Caco-2 (cell line): ENCODE results near the gene KLHL26. TPM values are rescaled to one million over a fixed set of nuclear protein-coding genes. Genes with fewer than 3 reads are reported as not detected.
A peak's percentile ranks its signal among the peaks of the same experiment; 100 is the strongest.

ENCODE experiments used
- BruUV-seq: library from RNA; stranded (reverse); fragments of 400-500 nt; replicated peaks from 2 replicates; lab custom pipeline; 2021; lab: Mats Ljungman, UMichigan
- CTCF ChIA-PET: fragments of 300-600 bp; sonication (Branson Sonifier 250); formaldehyde crosslinking; loops from one replicate; lab custom pipeline; 2022; ENCODE audit warnings: antibody characterized with exemption; lab: Charles Lee
- POLR2A ChIA-PET: fragments of 300-600 bp; sonication (Branson Sonifier 250); formaldehyde crosslinking; loops from one replicate; lab custom pipeline; 2022; ENCODE audit warnings: antibody characterized with exemption; lab: Charles Lee
- DNase-seq, 2 experiments: peaks; one replicate each; pipeline versions ENCODE4 v3.0.0 to v3.0.0-alpha.2; 2020 to 2022
- H3K27me3 ChIP-seq: replicated peaks from 2 replicates; pipeline ENCODE4 v1.6.0; 2011; ENCODE audit warnings: low read length; ENCODE audit not compliant: control insufficient read depth, insufficient read depth
- H3K36me3 ChIP-seq: 2 replicates; pipeline ENCODE4 v1.5.1; 2011; ENCODE audit warnings: low read length; ENCODE audit not compliant: control insufficient read depth, insufficient read depth
- H3K4me1 ChIP-seq: fragments of 250-450 bp; sonication (Bioruptor Pico); 2 replicates; pipeline ENCODE4 v1.5.1; 2020; ENCODE audit warnings: mild to moderate bottlenecking
- H3K4me3 ChIP-seq: 2 replicates; pipeline ENCODE4 v1.5.1; 2011; ENCODE audit warnings: low read depth, mild to moderate bottlenecking, control low read depth, low read length
- H3K9me3 ChIP-seq: fragments of 250-450 bp; sonication (Bioruptor Pico); 2 replicates; pipeline ENCODE4 v1.5.1; 2020; ENCODE audit warnings: mild to moderate bottlenecking, moderate library complexity
- H3K27ac Mint-ChIP-seq: one replicate; pipeline ENCODE4 v1.8.0; 2022; ENCODE audit warnings: mixed read lengths; ENCODE audit not compliant: unreplicated experiment
- H3K27me3 Mint-ChIP-seq: one replicate; pipeline ENCODE4 v1.8.0; 2022; ENCODE audit warnings: mixed read lengths; ENCODE audit not compliant: insufficient read depth, unreplicated experiment
- H3K36me3 Mint-ChIP-seq: one replicate; pipeline ENCODE4 v1.8.0; 2022; ENCODE audit warnings: mild to moderate bottlenecking, mixed read lengths; ENCODE audit not compliant: insufficient read depth, unreplicated experiment
- H3K4me1 Mint-ChIP-seq: one replicate; pipeline ENCODE4 v1.8.0; 2022; ENCODE audit warnings: low read depth, mixed read lengths; ENCODE audit not compliant: unreplicated experiment
- H3K4me3 Mint-ChIP-seq: one replicate; pipeline ENCODE4 v1.8.0; 2022; ENCODE audit warnings: mild to moderate bottlenecking, moderate library complexity, mixed read lengths; ENCODE audit not compliant: unreplicated experiment
- H3K9me3 Mint-ChIP-seq: one replicate; pipeline ENCODE4 v1.8.0; 2022; ENCODE audit warnings: mixed read lengths; ENCODE audit not compliant: unreplicated experiment
- intact Hi-C: fragments of 100-400 bp; cut with micrococcal nuclease; formaldehyde crosslinking; loops from one replicate; pipeline ENCODE4 v1.10.0; 2022; ENCODE audit not compliant: unreplicated experiment
- total RNA-seq: library from RNA; stranded (reverse); gene quantifications from 2 replicates; pipeline ENCODE4 v1.2.3, GENCODE V29; 2022
- TF ChIP-seq, protein P1 (sequence below), 2 experiments: fragments of 200-600 bp in 1 of 2; IDR thresholded peaks; 1 replicate in 1 of 2; 2 replicates in 1 of 2; pipeline versions ENCODE4 v1.5.1 to v1.8.0; 2011 to 2022; ENCODE audit warnings: antibody characterized with exemption in 1 of 2, control low read depth in 1 of 2, inconsistent platforms in 1 of 2, low read depth in 1 of 2, low read length in 1 of 2, mild to moderate bottlenecking in 1 of 2, moderate library complexity in 1 of 2; ENCODE audit not compliant: insufficient read depth in 1 of 2, severe bottlenecking in 1 of 2, unreplicated experiment in 1 of 2

Gene KLHL26
- total RNA-seq, 1 experiment from 2014 or later: 9.8 TPM

DNA sequence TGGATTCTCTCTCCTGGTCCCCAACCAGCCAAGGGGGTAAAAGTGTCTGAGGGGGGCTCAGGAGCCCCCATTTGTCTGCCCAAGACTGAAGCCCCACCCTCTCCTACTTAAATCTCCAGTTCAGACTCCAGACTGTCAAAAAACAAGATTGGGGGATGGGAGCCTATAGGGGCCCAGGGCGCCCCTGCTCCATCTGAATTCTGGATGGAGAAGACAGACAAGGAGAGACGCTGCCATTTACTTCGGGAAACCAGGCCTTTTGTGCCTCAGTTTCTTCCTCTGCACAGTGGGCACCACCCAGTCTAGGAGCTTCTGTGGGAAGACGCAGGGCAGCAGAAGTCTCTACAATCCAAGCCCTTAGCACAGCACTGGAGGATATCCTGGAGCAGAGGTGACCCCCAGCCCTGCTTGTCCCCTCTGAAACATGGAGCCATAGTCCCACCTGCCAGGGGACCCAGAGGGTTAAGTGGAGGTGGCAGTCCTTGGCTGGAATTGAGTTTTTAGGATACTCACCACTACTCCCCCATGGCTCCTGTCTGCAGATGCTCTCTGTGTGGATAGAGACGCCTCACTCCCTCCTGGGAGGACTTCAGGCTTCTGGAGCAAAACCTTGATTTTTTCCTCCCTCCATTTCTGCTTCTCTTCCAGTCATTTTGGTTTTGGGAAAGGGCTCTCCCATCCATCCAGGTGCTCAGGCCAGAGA is 28.6 kb upstream of the KLHL26 start:
- Mint-ChIP-seq H3K36me3 (no peaks in the 10 kb centered on the region), H3K4me1 (peaks cover 16% of the 10 kb centered on the region), H3K9me3 (no peaks in the 10 kb centered on the region), H3K4me3 (peak overlapping the region; percentile 66), H3K27ac (no peak overlapping the region), H3K27me3 (peaks cover 29% of the 10 kb centered on the region)
- ChIA-PET POLR2A (no interaction called here), CTCF (no interaction called here)
- Histone ChIP-seq H3K4me3 (no peak overlapping the region), H3K4me1 (peaks cover 36% of the 10 kb centered on the region), H3K9me3 (no peaks in the 10 kb centered on the region), H3K36me3 (no peaks in the 10 kb centered on the region), H3K27me3 (peaks cover 17% of the 10 kb centered on the region)
- intact Hi-C loops: no loop called here
- no peak for DNase-seq
- TF ChIP-seq, protein P1, sequence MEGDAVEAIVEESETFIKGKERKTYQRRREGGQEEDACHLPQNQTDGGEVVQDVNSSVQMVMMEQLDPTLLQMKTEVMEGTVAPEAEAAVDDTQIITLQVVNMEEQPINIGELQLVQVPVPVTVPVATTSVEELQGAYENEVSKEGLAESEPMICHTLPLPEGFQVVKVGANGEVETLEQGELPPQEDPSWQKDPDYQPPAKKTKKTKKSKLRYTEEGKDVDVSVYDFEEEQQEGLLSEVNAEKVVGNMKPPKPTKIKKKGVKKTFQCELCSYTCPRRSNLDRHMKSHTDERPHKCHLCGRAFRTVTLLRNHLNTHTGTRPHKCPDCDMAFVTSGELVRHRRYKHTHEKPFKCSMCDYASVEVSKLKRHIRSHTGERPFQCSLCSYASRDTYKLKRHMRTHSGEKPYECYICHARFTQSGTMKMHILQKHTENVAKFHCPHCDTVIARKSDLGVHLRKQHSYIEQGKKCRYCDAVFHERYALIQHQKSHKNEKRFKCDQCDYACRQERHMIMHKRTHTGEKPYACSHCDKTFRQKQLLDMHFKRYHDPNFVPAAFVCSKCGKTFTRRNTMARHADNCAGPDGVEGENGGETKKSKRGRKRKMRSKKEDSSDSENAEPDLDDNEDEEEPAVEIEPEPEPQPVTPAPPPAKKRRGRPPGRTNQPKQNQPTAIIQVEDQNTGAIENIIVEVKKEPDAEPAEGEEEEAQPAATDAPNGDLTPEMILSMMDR (IDR thresholded peaks at IDR 0.05; ENCODE audit: insufficient read depth in 1 of 2, low read depth in 1 of 2, low read length in 1 of 2, severe bottlenecking in 1 of 2, unreplicated experiment in 1 of 2): no peak
- BruUV-seq: no TSS peak

DNA sequence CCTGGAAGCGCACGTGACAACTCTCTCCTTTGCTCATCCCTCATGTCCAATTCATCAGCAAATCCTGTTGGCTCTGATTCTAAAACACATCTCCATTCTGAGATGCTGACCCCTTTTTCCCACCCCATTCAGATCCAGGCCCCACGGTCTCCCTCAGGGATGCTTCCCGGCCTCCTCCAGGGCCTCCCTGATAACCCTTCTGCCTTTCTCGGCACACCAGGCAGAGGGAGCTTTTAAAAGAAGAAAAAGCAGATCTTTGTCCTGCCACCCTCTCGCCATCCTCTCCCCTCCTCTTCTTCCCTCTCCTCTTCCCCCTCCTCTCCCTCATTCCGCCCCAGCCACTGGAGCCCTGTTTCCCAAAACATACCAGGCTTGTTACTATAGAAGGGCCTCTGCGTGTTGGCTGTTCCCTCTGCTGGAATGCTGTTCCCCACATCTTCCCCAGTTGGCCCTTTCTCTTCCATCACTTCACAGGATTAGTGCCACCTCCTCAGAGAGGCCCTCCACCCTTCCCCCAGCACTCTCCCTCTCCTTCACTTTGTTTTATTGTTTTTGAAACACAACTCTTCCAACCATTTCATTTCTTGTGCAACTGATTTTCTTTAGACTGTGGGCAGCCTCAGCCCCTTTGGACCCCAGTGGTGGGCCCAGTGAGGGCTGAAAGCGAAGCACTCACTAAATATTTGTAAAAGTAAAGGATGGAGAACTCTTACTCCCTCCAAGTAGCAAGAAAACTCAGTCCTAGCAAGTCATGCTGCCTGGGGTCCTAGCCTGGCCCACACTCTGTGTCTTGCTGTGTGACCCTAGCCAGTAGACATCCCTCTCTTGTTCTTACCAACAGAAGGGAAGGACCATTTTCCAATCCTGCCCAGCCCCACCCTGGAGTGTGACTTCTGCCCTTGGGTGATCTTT is 27.8 kb upstream of the KLHL26 start:
- ChIA-PET CTCF (no interaction called here), POLR2A (no interaction called here)
- no peak for DNase-seq
- Mint-ChIP-seq H3K36me3 (no peaks in the 10 kb centered on the region), H3K27me3 (peaks cover 34% of the 10 kb centered on the region), H3K4me1 (peaks cover 13% of the 10 kb centered on the region), H3K9me3 (no peaks in the 10 kb centered on the region), H3K27ac (no peak overlapping the region), H3K4me3 (peak overlapping the region; percentile 1)
- Histone ChIP-seq H3K27me3 (peaks cover 17% of the 10 kb centered on the region), H3K4me1 (peaks cover 36% of the 10 kb centered on the region), H3K4me3 (no peak overlapping the region), H3K36me3 (no peaks in the 10 kb centered on the region), H3K9me3 (no peaks in the 10 kb centered on the region)
- no TSS peak for BruUV-seq
- intact Hi-C loops: no loop called here
- TF ChIP-seq, protein P1 (IDR thresholded peaks at IDR 0.05; ENCODE audit: insufficient read depth in 1 of 2, low read depth in 1 of 2, low read length in 1 of 2, severe bottlenecking in 1 of 2, unreplicated experiment in 1 of 2): no peak

DNA sequence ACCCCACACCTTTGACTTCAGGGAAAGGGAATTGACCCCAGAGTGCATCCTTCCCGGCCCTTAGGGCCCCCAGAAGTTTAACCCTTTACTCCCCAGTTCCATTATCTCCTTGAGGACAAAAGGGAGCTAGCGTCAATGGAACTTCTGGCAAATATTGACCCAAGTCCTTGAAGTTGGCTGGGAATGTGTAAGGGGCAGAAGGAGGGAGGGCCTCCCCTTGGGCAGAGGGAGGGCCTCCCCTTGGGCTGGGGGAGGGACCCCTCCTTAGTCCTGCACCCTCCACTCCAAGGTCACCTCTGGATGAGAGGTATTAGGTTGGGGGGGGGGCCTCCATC is 27.1 kb upstream of the KLHL26 start:
- no peaks in the 10 kb centered on the region for H3K9me3 ChIP-seq
- no peaks in the 10 kb centered on the region for H3K9me3 Mint-ChIP-seq
- ChIA-PET CTCF (interaction anchor here (0.5 kb wide), 1 partner anchor 591 kb away, joined by 5 read pairs; no protein-coding TSS in a partner anchor), POLR2A (no interaction called here)
- no peak overlapping the region for H3K4me3 ChIP-seq
- peaks cover 13% of the 10 kb centered on the region for H3K4me1 Mint-ChIP-seq
- H3K27me3 Mint-ChIP-seq: peaks cover 34% of the 10 kb centered on the region
- TF ChIP-seq, protein P1 (IDR thresholded peaks at IDR 0.05; ENCODE audit: insufficient read depth in 1 of 2, low read depth in 1 of 2, low read length in 1 of 2, severe bottlenecking in 1 of 2, unreplicated experiment in 1 of 2): no peak
- no peaks in the 10 kb centered on the region for H3K36me3 ChIP-seq
- no peak for DNase-seq
- intact Hi-C loops: no loop called here
- H3K27me3 ChIP-seq: peaks cover 15% of the 10 kb centered on the region
- H3K4me3 Mint-ChIP-seq: no peak overlapping the region
- no TSS peak for BruUV-seq
- H3K36me3 Mint-ChIP-seq: no peaks in the 10 kb centered on the region
- no peak overlapping the region for H3K27ac Mint-ChIP-seq
- H3K4me1 ChIP-seq: peaks cover 36% of the 10 kb centered on the region
